PC-9 (cell line): ENCODE results near the gene TEX261. TPM values are rescaled to one million over a fixed set of nuclear protein-coding genes. Genes with fewer than 3 reads are reported as not detected.
A peak's percentile ranks its signal among the peaks of the same experiment; 100 is the strongest.

Experiments
- BruUV-seq: library from RNA; stranded (reverse); fragments of 400-500 nt; replicated peaks from 2 replicates; lab custom pipeline; 2021; lab: Mats Ljungman, UMichigan
- CTCF ChIA-PET: fragments of 300-600 bp; sonication (Branson Sonifier 250); formaldehyde crosslinking; loops from one replicate; lab custom pipeline; 2022; ENCODE audit warnings: antibody characterized with exemption; lab: Charles Lee
- POLR2A ChIA-PET: fragments of 300-600 bp; sonication (Branson Sonifier 250); formaldehyde crosslinking; loops from one replicate; lab custom pipeline; 2022; ENCODE audit warnings: antibody characterized with exemption; ENCODE audit not compliant: unreplicated experiment; lab: Charles Lee
- DNase-seq, 2 experiments: peaks; one replicate each; pipeline versions ENCODE4 v3.0.0 to v3.0.0-alpha.2; 2015 to 2022; ENCODE audit warnings: mixed read lengths in 1 of 2
- H2AFZ ChIP-seq: fragments of 200-600 bp; sonication (generic); 2 replicates; pipeline ENCODE4 v1.8.1; 2017; ENCODE audit warnings: antibody characterized with exemption
- H3F3A ChIP-seq: fragments of 200-600 bp; sonication (generic); 2 replicates; pipeline ENCODE4 v1.8.1; 2017; ENCODE audit warnings: antibody characterized with exemption, mild to moderate bottlenecking, low read depth; ENCODE audit not compliant: insufficient read depth
- H3K27ac ChIP-seq: fragments of 200-600 bp; sonication (generic); 2 replicates; pipeline ENCODE4 v1.6.1; 2016; ENCODE audit warnings: mixed run types
- H3K27me3 ChIP-seq: fragments of 200-600 bp; sonication (generic); 2 replicates; pipeline ENCODE4 v1.6.1; 2016; ENCODE audit warnings: low read depth, mixed run types; ENCODE audit not compliant: insufficient read depth
- H3K36me3 ChIP-seq: fragments of 200-600 bp; sonication (generic); 2 replicates; pipeline ENCODE4 v1.6.1; 2016; ENCODE audit warnings: low read depth, mixed run types
- H3K4me1 ChIP-seq: fragments of 200-600 bp; sonication (generic); replicated peaks from 2 replicates; pipeline ENCODE4 v1.6.1; 2016; ENCODE audit warnings: mixed run types; ENCODE audit not compliant: insufficient read depth
- H3K4me2 ChIP-seq: fragments of 200-600 bp; sonication (generic); 2 replicates; pipeline ENCODE4 v1.6.1; 2017; ENCODE audit warnings: mixed run types
- H3K4me3 ChIP-seq: fragments of 200-600 bp; sonication (generic); 2 replicates; pipeline ENCODE4 v1.6.1; 2016; ENCODE audit warnings: mixed run types
- H3K79me2 ChIP-seq: fragments of 200-600 bp; sonication (generic); 2 replicates; pipeline ENCODE4 v1.6.1; 2017; ENCODE audit warnings: low read depth, mixed run types
- H3K9me2 ChIP-seq: fragments of 200-600 bp; sonication (generic); 2 replicates; pipeline ENCODE4 v1.8.1; 2017; ENCODE audit warnings: mild to moderate bottlenecking; ENCODE audit not compliant: insufficient read depth
- H3K9me3 ChIP-seq: fragments of 200-600 bp; sonication (generic); 2 replicates; pipeline ENCODE4 v1.8.1; 2016; ENCODE audit warnings: low read depth; ENCODE audit not compliant: insufficient read depth
- H4K20me1 ChIP-seq: fragments of 200-600 bp; sonication (generic); 2 replicates; pipeline ENCODE4 v1.8.1; 2017; ENCODE audit not compliant: insufficient read depth
- EZH2 ChIP-seq: fragments of 200-600 bp; sonication (generic); IDR thresholded peaks from 2 replicates; pipeline ENCODE4 v1.8.0; 2017; ENCODE audit warnings: antibody characterized with exemption, low read depth
- intact Hi-C: fragments of 100-400 bp; cut with micrococcal nuclease; formaldehyde crosslinking; loops from one replicate; pipeline ENCODE4 v1.10.0; 2022; ENCODE audit not compliant: unreplicated experiment
- total RNA-seq: library from RNA; stranded (reverse); gene quantifications from 2 replicates; pipeline ENCODE4 v1.2.3, GENCODE V29; 2021
- TF ChIP-seq, protein P1 (sequence below): fragments of 200-600 bp; sonication (generic); conservative IDR thresholded peaks from 2 replicates; pipeline ENCODE4 v1.6.1; 2017; ENCODE audit warnings: mixed run types, antibody characterized with exemption, mild to moderate bottlenecking, moderate library complexity

The TEX261 gene
- total RNA-seq, 1 experiment from 2014 or later = 47.6 TPM

DNA sequence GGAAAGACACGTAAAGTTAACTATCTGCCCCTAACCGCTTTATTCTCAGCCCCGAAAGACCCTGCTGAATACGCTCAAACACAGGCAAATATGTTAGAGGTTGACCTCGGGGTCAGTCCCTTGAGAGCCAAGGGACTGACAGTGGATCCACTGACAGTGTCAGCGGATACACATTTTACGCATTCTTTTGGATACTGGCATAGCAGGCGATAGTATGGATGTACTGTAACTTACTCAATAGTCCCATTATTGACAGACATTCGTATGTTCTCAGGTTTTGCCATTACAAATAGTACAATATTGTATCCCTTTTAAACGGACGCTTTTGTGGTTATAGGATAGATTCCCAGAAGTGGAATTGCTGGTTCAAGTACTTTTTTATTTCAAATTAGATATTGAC lies 45.6 kb downstream of the TEX261 start:
- ChIA-PET POLR2A (interaction anchor here (0.7 kb wide), 1 partner anchor 29 kb away, joined by 3 read pairs; no protein-coding TSS in a partner anchor), CTCF (interaction anchor here (0.5 to 3.9 kb wide), 5 partner anchors 15 to 645 kb away, joined by 3 to 23 read pairs (median 3); no protein-coding TSS in a partner anchor)
- BruUV-seq = no TSS peak
- Histone ChIP-seq H3K9me3 (no peaks in the 10 kb centered on the region), H3F3A (no peaks in the 10 kb centered on the region; the same call in 1 of the 2 replicates), H3K4me1 (peaks cover 7% of the 10 kb centered on the region; the same call in 1 of the 2 replicates), H3K4me2 (0 out of 2 replicates have a peak overlapping the region, but pooled peaks have one; percentile 74), H3K27me3 (no peaks in the 10 kb centered on the region), H3K4me3 (no peak overlapping the region), H3K9me2 (no peaks in the 10 kb centered on the region), H3K27ac (no peak overlapping the region), H4K20me1 (no peaks in the 10 kb centered on the region), H3K36me3 (no peaks in the 10 kb centered on the region), H2AFZ (no peak overlapping the region), H3K79me2 (no peaks in the 10 kb centered on the region)
- no peak for DNase-seq
- intact Hi-C loops = loop anchor here (2.0 to 5.0 kb wide), 2 partner anchors 28 to 647 kb away; partner anchors contain the start of gene FAM136A
- TF ChIP-seq EZH2 = no peak
- TF ChIP-seq, protein P1, sequence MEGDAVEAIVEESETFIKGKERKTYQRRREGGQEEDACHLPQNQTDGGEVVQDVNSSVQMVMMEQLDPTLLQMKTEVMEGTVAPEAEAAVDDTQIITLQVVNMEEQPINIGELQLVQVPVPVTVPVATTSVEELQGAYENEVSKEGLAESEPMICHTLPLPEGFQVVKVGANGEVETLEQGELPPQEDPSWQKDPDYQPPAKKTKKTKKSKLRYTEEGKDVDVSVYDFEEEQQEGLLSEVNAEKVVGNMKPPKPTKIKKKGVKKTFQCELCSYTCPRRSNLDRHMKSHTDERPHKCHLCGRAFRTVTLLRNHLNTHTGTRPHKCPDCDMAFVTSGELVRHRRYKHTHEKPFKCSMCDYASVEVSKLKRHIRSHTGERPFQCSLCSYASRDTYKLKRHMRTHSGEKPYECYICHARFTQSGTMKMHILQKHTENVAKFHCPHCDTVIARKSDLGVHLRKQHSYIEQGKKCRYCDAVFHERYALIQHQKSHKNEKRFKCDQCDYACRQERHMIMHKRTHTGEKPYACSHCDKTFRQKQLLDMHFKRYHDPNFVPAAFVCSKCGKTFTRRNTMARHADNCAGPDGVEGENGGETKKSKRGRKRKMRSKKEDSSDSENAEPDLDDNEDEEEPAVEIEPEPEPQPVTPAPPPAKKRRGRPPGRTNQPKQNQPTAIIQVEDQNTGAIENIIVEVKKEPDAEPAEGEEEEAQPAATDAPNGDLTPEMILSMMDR = no peak

- no peaks in the 10 kb centered on the region for H3K36me3 ChIP-seq
- H3F3A ChIP-seq = no peaks in the 10 kb centered on the region; the same call in 1 of the 2 replicates
- peak in 1 of 2 experiments; percentile 70 for DNase-seq
- H2AFZ ChIP-seq = peak overlapping the region; percentile 82
- no peak overlapping the region for H3K27ac ChIP-seq
- H3K9me2 ChIP-seq = no peaks in the 10 kb centered on the region
- no peaks in the 10 kb centered on the region for H4K20me1 ChIP-seq
- no peaks in the 10 kb centered on the region for H3K27me3 ChIP-seq
- no TSS peak for BruUV-seq
- TF ChIP-seq, protein P1 = peak; percentile 86
- no peak for TF ChIP-seq EZH2
- no peaks in the 10 kb centered on the region for H3K9me3 ChIP-seq
- intact Hi-C loops = loop anchor here (1.0 to 5.0 kb wide), 3 partner anchors 28 to 646 kb away; partner anchors contain the start of gene FAM136A
- ChIA-PET CTCF (interaction anchor here (0.5 to 3.9 kb wide), 6 partner anchors 11 to 1916 kb away, joined by 3 to 23 read pairs (median 4); no protein-coding TSS in a partner anchor), POLR2A (interaction anchor here (0.7 kb wide), 1 partner anchor 29 kb away, joined by 3 read pairs; no protein-coding TSS in a partner anchor)
- H3K79me2 ChIP-seq = no peaks in the 10 kb centered on the region
- peak overlapping the region; percentile 45; the same call in 1 of the 2 replicates for H3K4me3 ChIP-seq
- peaks cover 7% of the 10 kb centered on the region; the same call in 1 of the 2 replicates for H3K4me1 ChIP-seq
- H3K4me2 ChIP-seq = peak overlapping the region; percentile 74
Measured at GRCh38 chr2:70948337-70949003, 46.2 kb downstream of the TEX261 start.

DNA sequence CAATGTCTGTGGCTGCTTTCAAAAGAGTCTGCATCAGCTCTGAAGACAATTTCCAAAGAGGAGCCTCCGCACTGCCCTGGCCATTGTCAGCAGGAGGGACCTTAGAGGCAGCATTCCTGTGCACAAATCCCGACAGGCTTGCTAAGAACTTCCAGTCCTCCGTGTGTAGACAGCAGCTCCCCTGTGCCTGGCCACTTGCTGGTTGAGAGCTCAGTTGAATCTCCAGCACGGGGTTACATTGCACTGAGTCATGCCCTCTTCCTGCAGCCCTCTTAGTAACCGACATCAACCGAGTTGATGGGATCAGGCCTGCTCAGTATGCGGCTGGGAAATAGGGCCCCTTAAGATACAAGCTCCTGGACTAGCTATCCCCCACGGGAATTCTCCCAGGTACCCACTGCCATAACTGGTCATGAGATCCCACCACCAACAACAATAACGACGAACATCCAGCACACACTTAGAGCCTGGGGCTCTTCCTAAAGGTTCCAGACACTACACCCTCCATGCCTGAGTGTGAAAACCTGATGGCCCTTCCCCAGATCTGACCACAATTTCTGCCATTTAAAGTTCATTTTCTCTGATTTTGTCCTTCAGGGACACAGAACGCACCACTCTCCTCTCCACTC lies 47.0 kb downstream of the TEX261 start:
- Histone ChIP-seq H4K20me1 (no peaks in the 10 kb centered on the region), H3K79me2 (no peaks in the 10 kb centered on the region), H3K36me3 (no peaks in the 10 kb centered on the region), H3K27ac (no peak overlapping the region), H3K4me2 (peak overlapping the region; percentile 74; the same call in 1 of the 2 replicates), H3K9me3 (no peaks in the 10 kb centered on the region), H3K4me1 (peaks cover 7% of the 10 kb centered on the region; the same call in 1 of the 2 replicates), H3F3A (no peaks in the 10 kb centered on the region; the same call in 1 of the 2 replicates), H2AFZ (no peak overlapping the region; the same call in 1 of the 2 replicates), H3K4me3 (peak overlapping the region; percentile 45; the same call in 1 of the 2 replicates), H3K27me3 (no peaks in the 10 kb centered on the region), H3K9me2 (no peaks in the 10 kb centered on the region)
- DNase-seq = no peak
- BruUV-seq = no TSS peak
- POLR2A ChIA-PET = no interaction called here
- TF ChIP-seq EZH2 = no peak
- TF ChIP-seq, protein P1 = no peak
- CTCF ChIA-PET = interaction anchor here (1.0 to 3.9 kb wide), 4 partner anchors 10 to 644 kb away, joined by 3 to 23 read pairs (median 4); no protein-coding TSS in a partner anchor
- intact Hi-C loops = loop anchor here (1.0 to 5.0 kb wide), 5 partner anchors 29 to 645 kb away; partner anchors contain the start of gene FAM136A
